Parathyroid adenoma (tissue), 2 donors: ENCODE measurements around the gene RAB3B.

Experiments used
- H2AFZ ChIP-seq: fragments of 300-600 bp; sonication (generic); one replicate; pipeline ENCODE4 v1.7.0; 2017; ENCODE audit warnings: antibody characterized with exemption, mild to moderate bottlenecking
- H3K27ac ChIP-seq: fragments of 300-600 bp; sonication (generic); one replicate; pipeline ENCODE4 v1.7.0; 2017
- H3K27me3 ChIP-seq: fragments of 300-600 bp; sonication (generic); one replicate; pipeline ENCODE4 v1.7.0; 2017; ENCODE audit warnings: low read length; ENCODE audit not compliant: control insufficient read depth, insufficient read depth
- H3K36me3 ChIP-seq: fragments of 300-600 bp; sonication (generic); one replicate; pipeline ENCODE4 v1.7.0; 2017; ENCODE audit warnings: low read length; ENCODE audit not compliant: control insufficient read depth, insufficient read depth
- H3K4me1 ChIP-seq: fragments of 300-600 bp; sonication (generic); one replicate; pipeline ENCODE4 v1.7.0; 2017; ENCODE audit warnings: control low read depth
- H3K4me2 ChIP-seq: fragments of 300-600 bp; sonication (generic); one replicate; pipeline ENCODE4 v1.7.0; 2017; ENCODE audit warnings: low read length
- H3K4me3 ChIP-seq: fragments of 300-600 bp; sonication (generic); one replicate; pipeline ENCODE4 v1.7.0; 2017; ENCODE audit warnings: low read depth, low read length
- H3K79me2 ChIP-seq: fragments of 300-600 bp; sonication (generic); one replicate; pipeline ENCODE4 v1.7.0; 2017; ENCODE audit warnings: control low read depth
- H3K9ac ChIP-seq: fragments of 300-600 bp; sonication (generic); one replicate; pipeline ENCODE4 v1.7.0; 2017; ENCODE audit warnings: mild to moderate bottlenecking
- H3K9me3 ChIP-seq: fragments of 300-600 bp; sonication (generic); one replicate; pipeline ENCODE4 v1.7.0; 2017; ENCODE audit warnings: low read length; ENCODE audit not compliant: control insufficient read depth
- CTCF ChIP-seq: fragments of 300-600 bp; sonication (generic); IDR thresholded peaks from one replicate; pipeline ENCODE4 v1.7.0; 2017; ENCODE audit warnings: antibody characterized with exemption, mild to moderate bottlenecking
- donor health status: primary hyperparathyroidism.

The RAB3B gene

GRCh38 chr1:51919684-51920083 is 70.8 kb downstream of the RAB3B start:
- no peak overlapping the region for H2AFZ ChIP-seq
- no peaks in the 10 kb centered on the region for H3K4me1 ChIP-seq
- no peak overlapping the region for H3K4me2 ChIP-seq
- H3K9ac ChIP-seq: no peak overlapping the region
- no peaks in the 10 kb centered on the region for H3K9me3 ChIP-seq
- TF ChIP-seq CTCF: no peak
- no peaks in the 10 kb centered on the region for H3K27me3 ChIP-seq
- no peak overlapping the region for H3K27ac ChIP-seq
- no peaks in the 10 kb centered on the region for H3K79me2 ChIP-seq
- no peak overlapping the region for H3K4me3 ChIP-seq
- H3K36me3 ChIP-seq: no peaks in the 10 kb centered on the region

DNA sequence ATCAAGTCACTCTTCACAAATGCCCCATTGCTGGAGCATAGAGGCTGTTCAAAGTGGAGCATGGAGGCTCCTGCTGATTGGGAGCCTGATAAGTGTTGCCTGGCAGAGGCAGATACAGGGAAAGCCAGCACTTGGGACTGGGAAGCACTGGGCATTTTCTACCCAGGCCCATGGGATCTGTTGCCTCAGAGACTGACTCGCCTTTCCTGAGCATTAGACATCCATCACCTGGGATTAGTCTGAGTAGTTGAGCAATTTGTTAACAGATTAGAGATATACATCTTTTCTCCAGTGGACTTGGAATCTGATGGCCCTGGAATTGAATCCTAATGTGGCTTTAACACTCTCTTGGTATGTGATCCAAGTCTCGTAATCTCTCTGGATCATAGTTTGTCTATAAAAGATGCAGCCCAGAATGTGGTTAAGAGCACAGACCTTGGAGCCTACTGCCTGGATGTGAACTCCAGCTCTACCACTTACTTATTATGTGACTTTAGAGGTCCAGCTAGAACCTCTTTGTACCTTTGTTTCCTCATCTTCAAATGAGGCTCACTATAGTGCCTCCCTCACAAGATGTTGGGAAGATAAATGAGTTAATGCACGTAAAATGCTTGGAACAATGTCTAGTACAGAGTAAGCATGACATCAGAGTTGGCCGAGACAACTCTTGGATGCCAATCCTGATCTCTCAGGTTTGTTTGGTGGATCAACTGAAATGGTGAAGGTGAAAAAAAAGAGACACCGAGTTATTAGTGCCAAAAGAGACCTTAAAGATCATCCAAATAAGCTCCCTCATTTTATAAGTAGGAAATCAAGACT is 73.7 kb downstream of the RAB3B start:
- no peaks in the 10 kb centered on the region for H3K4me1 ChIP-seq
- no peaks in the 10 kb centered on the region for H3K27me3 ChIP-seq
- TF ChIP-seq CTCF: no peak
- no peak overlapping the region for H3K4me3 ChIP-seq
- no peak overlapping the region for H2AFZ ChIP-seq
- no peak overlapping the region for H3K9ac ChIP-seq
- no peaks in the 10 kb centered on the region for H3K9me3 ChIP-seq
- no peak overlapping the region for H3K27ac ChIP-seq
- no peaks in the 10 kb centered on the region for H3K79me2 ChIP-seq
- no peak overlapping the region for H3K4me2 ChIP-seq
- no peaks in the 10 kb centered on the region for H3K36me3 ChIP-seq

- H3K27me3 ChIP-seq: no peaks in the 10 kb centered on the region
- no peak overlapping the region for H3K9ac ChIP-seq
- H3K79me2 ChIP-seq: no peaks in the 10 kb centered on the region
- no peaks in the 10 kb centered on the region for H3K9me3 ChIP-seq
- no peaks in the 10 kb centered on the region for H3K4me1 ChIP-seq
- no peak overlapping the region for H3K27ac ChIP-seq
- no peak overlapping the region for H3K4me2 ChIP-seq
- no peak for TF ChIP-seq CTCF
- no peak overlapping the region for H2AFZ ChIP-seq
- no peak overlapping the region for H3K4me3 ChIP-seq
- H3K36me3 ChIP-seq: no peaks in the 10 kb centered on the region
Observed at GRCh38 chr1:51915951-51916350, 74.5 kb downstream of the RAB3B start.

GRCh38 chr1:51912881-51913280 is 77.6 kb downstream of the RAB3B start:
- Histone ChIP-seq H3K4me1 (no peaks in the 10 kb centered on the region), H3K4me2 (no peak overlapping the region), H3K9ac (no peak overlapping the region), H3K27me3 (no peaks in the 10 kb centered on the region), H3K36me3 (no peaks in the 10 kb centered on the region), H3K79me2 (no peaks in the 10 kb centered on the region), H3K9me3 (no peaks in the 10 kb centered on the region), H3K27ac (no peak overlapping the region), H2AFZ (no peak overlapping the region), H3K4me3 (no peak overlapping the region)
- TF ChIP-seq CTCF: no peak
